Gastroesophageal sphincter (tissue), 3 donors: ENCODE measurements around the gene STX8.

Experiments used
- CTCF ChIP-seq, 4 experiments: fragments of 200-600 bp in 2 of 4; fragments of 450-650 bp in 2 of 4; sonication (generic) in 1 of 4; IDR thresholded peaks; one replicate each; pipeline ENCODE4 v1.5.1; 2017 to 2019; ENCODE audit warnings: antibody characterized with exemption in 4 of 4, mild to moderate bottlenecking in 2 of 4, moderate library complexity in 2 of 4
- POLR2A ChIP-seq, 2 donors: fragments of 450-650 bp; IDR thresholded peaks; one replicate each; pipeline ENCODE4 v1.6.1; 2017; ENCODE audit warnings: antibody characterized with exemption in 2 of 2, mild to moderate bottlenecking in 2 of 2, moderate library complexity in 1 of 2
- POLR2AphosphoS5 ChIP-seq: sonication (generic); formaldehyde crosslinking; IDR thresholded peaks from one replicate; pipeline ENCODE4 v1.6.1; 2017; ENCODE audit warnings: antibody characterized with exemption

- TF ChIP-seq CTCF (IDR thresholded peaks at IDR 0.05), result no peak
- TF ChIP-seq POLR2AphosphoS5, result no peak
- TF ChIP-seq POLR2A (IDR thresholded peaks at IDR 0.05), result no peak
Measured at GRCh38 chr17:9298776-9299295, 276.8 kb downstream of the STX8 start.
